ENCODE results near the gene ALPI. TPM values are rescaled to one million over a fixed set of nuclear protein-coding genes. Genes with fewer than 3 reads are reported as not detected.
"Not testable (repeated sequence)": the region's sequence is repeated elsewhere in the genome, so short reads cannot be mapped to it uniquely, and the experiment has no call there.

The ALPI gene
- total and polyA plus RNA-seq, 8 donors = 1.4 to 12.3 TPM; not detected in 6

DNA sequence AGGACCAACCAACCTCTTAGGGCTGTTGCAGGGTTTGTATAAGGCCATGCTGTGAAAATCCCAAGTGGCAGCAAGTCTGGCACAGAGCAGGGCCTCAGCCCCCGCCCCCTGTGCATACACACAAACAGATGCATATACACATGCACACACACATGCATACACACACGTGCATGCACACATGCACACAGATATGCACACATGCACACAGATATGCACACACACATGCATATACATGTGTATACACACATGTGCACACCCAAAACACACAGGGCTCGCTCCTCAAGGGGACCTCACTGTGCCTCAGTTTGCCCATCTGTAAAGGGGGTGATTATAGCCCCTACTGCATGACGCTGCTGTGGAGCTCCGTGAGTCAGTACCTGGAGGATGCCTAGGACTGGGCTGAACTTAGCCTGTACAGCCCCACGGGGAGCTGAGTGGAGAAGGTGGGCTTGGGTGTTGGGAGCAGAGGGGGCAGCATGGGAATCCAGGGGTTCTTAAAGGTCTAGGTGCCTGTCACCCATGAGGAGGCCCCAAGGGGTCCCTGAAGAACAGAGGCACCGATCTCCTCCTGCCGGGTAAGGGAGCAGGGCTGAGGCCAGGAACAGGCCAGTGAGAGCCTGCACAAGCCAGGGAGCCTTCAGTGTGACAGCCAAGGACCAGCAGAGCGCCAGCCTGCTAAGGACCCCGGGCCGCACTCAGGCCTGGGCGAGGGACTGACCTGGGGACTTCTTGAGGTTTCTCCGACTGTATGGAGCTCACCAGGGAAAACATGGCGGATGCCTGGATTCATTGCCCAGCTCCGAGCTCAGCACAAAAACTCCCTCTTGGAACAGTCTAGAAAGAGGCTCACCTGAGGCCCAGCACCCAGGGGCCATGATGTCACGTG is 24.0 kb upstream of the ALPI start:
- Histone ChIP-seq H3K27ac (no peak overlapping the region), H3K4me3 (no peak overlapping the region), H3K4me1 (no peaks in the 10 kb centered on the region), H3K36me3 (no peaks in the 10 kb centered on the region), H3K9me3 (no peaks in the 10 kb centered on the region), H3K27me3 (peaks cover 0 to 9% (median 0%) of the 10 kb centered on the region in 3 donors)
- 80 to 89% (median 85%) methylated on average over 11 to 16 of the region's 16 CpGs for WGBS, 5 donors
- intact Hi-C loops (cut with DNase I; ENCODE audit: low total_unique reads) = no loop called here
- no peak for TF ChIP-seq POLR2AphosphoS5 (IDR thresholded peaks at IDR 0.05)
- no peak for TF ChIP-seq EP300 (IDR thresholded peaks at IDR 0.05)
- TF ChIP-seq, protein P1, sequence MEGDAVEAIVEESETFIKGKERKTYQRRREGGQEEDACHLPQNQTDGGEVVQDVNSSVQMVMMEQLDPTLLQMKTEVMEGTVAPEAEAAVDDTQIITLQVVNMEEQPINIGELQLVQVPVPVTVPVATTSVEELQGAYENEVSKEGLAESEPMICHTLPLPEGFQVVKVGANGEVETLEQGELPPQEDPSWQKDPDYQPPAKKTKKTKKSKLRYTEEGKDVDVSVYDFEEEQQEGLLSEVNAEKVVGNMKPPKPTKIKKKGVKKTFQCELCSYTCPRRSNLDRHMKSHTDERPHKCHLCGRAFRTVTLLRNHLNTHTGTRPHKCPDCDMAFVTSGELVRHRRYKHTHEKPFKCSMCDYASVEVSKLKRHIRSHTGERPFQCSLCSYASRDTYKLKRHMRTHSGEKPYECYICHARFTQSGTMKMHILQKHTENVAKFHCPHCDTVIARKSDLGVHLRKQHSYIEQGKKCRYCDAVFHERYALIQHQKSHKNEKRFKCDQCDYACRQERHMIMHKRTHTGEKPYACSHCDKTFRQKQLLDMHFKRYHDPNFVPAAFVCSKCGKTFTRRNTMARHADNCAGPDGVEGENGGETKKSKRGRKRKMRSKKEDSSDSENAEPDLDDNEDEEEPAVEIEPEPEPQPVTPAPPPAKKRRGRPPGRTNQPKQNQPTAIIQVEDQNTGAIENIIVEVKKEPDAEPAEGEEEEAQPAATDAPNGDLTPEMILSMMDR (IDR thresholded peaks at IDR 0.05) = no peak
- TF ChIP-seq POLR2A (IDR thresholded peaks at IDR 0.05) = no peak
- DNase-seq = no peak

DNA sequence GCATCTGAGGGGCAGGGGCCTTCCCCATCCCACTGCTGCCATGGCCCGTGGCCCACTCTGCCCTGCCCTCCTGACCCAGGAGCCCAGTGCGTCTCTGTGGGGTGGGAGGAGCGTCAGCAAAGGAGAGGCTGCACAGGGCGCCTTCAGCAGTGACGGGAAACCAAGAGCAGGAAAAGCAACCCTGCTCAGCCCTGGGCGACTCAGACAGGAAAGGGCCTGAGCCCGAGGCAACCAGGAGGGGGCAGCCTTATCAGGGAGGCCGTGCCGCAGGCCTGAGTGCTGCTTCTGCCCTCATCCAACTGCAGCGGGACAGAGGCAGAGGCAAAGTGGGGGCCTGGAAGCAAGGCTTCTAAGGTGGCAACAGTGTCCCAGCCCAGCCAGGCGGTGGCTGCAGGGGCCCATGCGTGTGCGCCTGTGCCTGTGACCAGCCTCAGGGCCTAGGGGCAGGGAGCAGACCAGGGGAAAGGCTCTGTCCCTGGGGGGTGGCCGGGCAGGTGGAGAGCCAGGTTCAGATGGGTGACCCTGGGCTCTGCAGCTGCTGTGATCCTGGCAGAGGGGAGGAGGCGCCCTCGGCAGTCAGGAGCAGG is 23.3 kb upstream of the ALPI start:
- Histone ChIP-seq H3K4me3 (no peak overlapping the region), H3K9me3 (no peaks in the 10 kb centered on the region), H3K27ac (no peak overlapping the region), H3K27me3 (peaks cover 0 to 9% (median 0%) of the 10 kb centered on the region in 3 donors), H3K36me3 (no peaks in the 10 kb centered on the region), H3K4me1 (no peaks in the 10 kb centered on the region)
- intact Hi-C loops (cut with DNase I; ENCODE audit: low total_unique reads) = no loop called here
- 59 to 78% (median 70%) methylated on average over 15 to 16 of the region's 16 CpGs; no CpG with 5 or more reads in 1 of the 5 donors for WGBS, 5 donors
- no peak for TF ChIP-seq EP300 (IDR thresholded peaks at IDR 0.05)
- no peak for TF ChIP-seq POLR2A (IDR thresholded peaks at IDR 0.05)
- TF ChIP-seq, protein P1 (IDR thresholded peaks at IDR 0.05) = no peak
- TF ChIP-seq POLR2AphosphoS5 (IDR thresholded peaks at IDR 0.05) = no peak
- no peak for DNase-seq

DNA sequence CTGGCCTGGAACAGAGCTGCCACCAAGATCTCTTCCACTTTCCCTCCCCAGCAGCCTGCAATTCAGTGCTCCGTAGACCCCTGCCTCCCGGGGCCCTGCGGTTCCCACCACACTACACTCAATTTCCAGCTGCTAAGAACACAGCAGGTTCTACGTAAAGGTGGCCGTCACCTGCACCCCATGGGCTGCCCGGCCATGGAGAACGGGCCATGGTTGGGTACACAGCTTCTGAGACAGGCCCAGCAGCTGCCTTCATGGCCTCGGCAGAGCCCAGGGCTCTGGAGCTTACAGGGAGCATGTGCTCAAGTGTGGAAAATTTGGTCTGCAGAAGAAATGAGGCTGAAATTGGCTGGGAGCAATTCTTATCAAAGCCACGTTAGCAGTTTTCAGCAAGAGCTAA is 22.3 kb upstream of the ALPI start:
- H3K36me3 ChIP-seq; H3K27ac ChIP-seq; H3K27me3 ChIP-seq; intact Hi-C loops (cut with DNase I; ENCODE audit: low total_unique reads); H3K4me3 ChIP-seq; DNase-seq; H3K9me3 ChIP-seq; H3K4me1 ChIP-seq: not testable (repeated sequence)
- 83 to 93% (median 89%) methylated on average over 8 to 9 of the region's 9 CpGs for WGBS, 5 donors

DNA sequence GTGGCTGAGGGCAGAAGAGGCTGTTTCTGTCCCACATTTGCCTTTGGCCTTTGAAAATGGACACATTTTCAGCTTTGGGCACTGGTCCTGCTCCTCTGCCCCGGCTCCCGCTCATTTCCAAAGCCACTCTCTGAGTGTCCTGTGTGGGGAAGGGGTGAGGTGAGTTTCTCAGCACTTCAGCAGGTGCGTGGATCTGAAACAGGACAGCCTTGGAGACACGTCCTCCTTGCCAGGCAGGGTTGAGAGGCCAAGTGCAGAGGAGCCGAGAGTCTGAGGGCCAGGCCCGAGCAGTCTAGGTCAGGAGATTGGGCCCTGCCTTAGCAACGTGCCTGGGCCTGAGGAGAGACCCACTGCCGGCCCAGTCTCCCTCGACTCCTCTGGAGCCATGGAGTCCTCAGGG is 21.9 kb upstream of the ALPI start:
- TF ChIP-seq, protein P1 (IDR thresholded peaks at IDR 0.05) = no peak
- TF ChIP-seq EP300 (IDR thresholded peaks at IDR 0.05) (no peak), POLR2A (IDR thresholded peaks at IDR 0.05) (no peak), POLR2AphosphoS5 (IDR thresholded peaks at IDR 0.05) (no peak)
- WGBS, 5 donors = 80 to 89% (median 83%) methylated on average over 1 to 9 of the region's 9 CpGs

More for the DNA sequence above, 21.9 kb upstream of the ALPI start:
- no peak overlapping the region for H3K4me3 ChIP-seq
- DNase-seq = no peak
- no peaks in the 10 kb centered on the region for H3K4me1 ChIP-seq
- H3K9me3 ChIP-seq = no peaks in the 10 kb centered on the region
- H3K27me3 ChIP-seq = peaks cover 0 to 13% (median 0%) of the 10 kb centered on the region in 3 donors
- intact Hi-C loops (cut with DNase I; ENCODE audit: low total_unique reads) = no loop called here
- H3K27ac ChIP-seq = no peak overlapping the region
- no peaks in the 10 kb centered on the region for H3K36me3 ChIP-seq
